DND-41 (cell line): ENCODE data around the gene GLRX2.

Experiments
- ATAC-seq: fragments of 200-7000 bp; cut with Tn5 transposase; 3 replicates; pipeline ENCODE4 v1.9.1; 2021; ENCODE audit warnings: low read depth; ENCODE audit not compliant: insufficient read depth
- DNase-seq: peaks from one replicate; pipeline ENCODE4 v3.0.0-alpha.2; 2020
- H2AFZ ChIP-seq: 2 replicates; pipeline ENCODE4 v1.6.0; 2012; ENCODE audit warnings: low read depth, low read length
- H3K27ac ChIP-seq: 2 replicates; pipeline ENCODE4 v1.5.1; 2012; ENCODE audit warnings: low read length, inconsistent platforms
- H3K27me3 ChIP-seq: fragments of 200-600 bp; sonication (generic); 2 replicates; pipeline ENCODE4 v1.6.0; 2012; ENCODE audit warnings: low read length, mild to moderate bottlenecking, inconsistent platforms; ENCODE audit not compliant: insufficient read depth, poor library complexity
- H3K36me3 ChIP-seq: 2 replicates; pipeline ENCODE4 v1.5.1; 2012; ENCODE audit warnings: low read length, inconsistent platforms; ENCODE audit not compliant: insufficient read depth
- H3K4me1 ChIP-seq: 2 replicates; pipeline ENCODE4 v1.5.1; 2012; ENCODE audit warnings: mild to moderate bottlenecking, low read length; ENCODE audit not compliant: insufficient read depth
- H3K4me2 ChIP-seq: 2 replicates; pipeline ENCODE4 v1.6.0; 2012; ENCODE audit warnings: mild to moderate bottlenecking, moderate library complexity, low read length, inconsistent platforms; ENCODE audit not compliant: insufficient read depth
- H3K4me3 ChIP-seq, 2 experiments: fragments of 200-600 bp in 1 of 2; shearing (Covaris generic) in 1 of 2; 2 replicates each; pipeline ENCODE4 v1.5.1; 2012 to 2016; ENCODE audit warnings: inconsistent platforms in 2 of 2, low read length in 2 of 2, mild to moderate bottlenecking in 2 of 2, low read depth in 1 of 2, moderate library complexity in 1 of 2
- H3K79me2 ChIP-seq: 2 replicates; pipeline ENCODE4 v1.6.0; 2012; ENCODE audit warnings: low read length, inconsistent platforms; ENCODE audit not compliant: insufficient read depth
- H3K9ac ChIP-seq: 2 replicates; pipeline ENCODE4 v1.6.0; 2012; ENCODE audit warnings: low read depth, mild to moderate bottlenecking, inconsistent platforms, low read length, moderate library complexity
- H3K9me3 ChIP-seq: 2 replicates; pipeline ENCODE4 v1.5.1; 2012; ENCODE audit warnings: low read length, moderate library complexity, mild to moderate bottlenecking, inconsistent platforms; ENCODE audit not compliant: insufficient read depth, severe bottlenecking
- H4K20me1 ChIP-seq: 2 replicates; pipeline ENCODE4 v1.6.0; 2012; ENCODE audit warnings: low read length; ENCODE audit not compliant: insufficient read depth
- EZH2 ChIP-seq: IDR thresholded peaks from 3 replicates; pipeline ENCODE4 v1.6.1; 2012; ENCODE audit warnings: borderline replicate concordance, low read depth, mild to moderate bottlenecking, moderate library complexity, low read length, inconsistent platforms; ENCODE audit not compliant: severe bottlenecking
- TF ChIP-seq, protein P1 (sequence below): IDR thresholded peaks from 2 replicates; pipeline ENCODE4 v1.5.1; 2012; ENCODE audit warnings: borderline replicate concordance, low read length, moderate library complexity, mild to moderate bottlenecking; ENCODE audit not compliant: poor library complexity, severe bottlenecking; ENCODE audit errors: extremely low read depth

The GLRX2 gene

GRCh38 chr1:193060115-193060403 lies 45.2 kb downstream of the GLRX2 start:
- H3K9ac ChIP-seq = peak overlapping the region; percentile 87
- H3K27ac ChIP-seq = peak overlapping the region; percentile 88
- peak overlapping the region; percentile 73 for H3K4me2 ChIP-seq
- ATAC-seq (no peak), DNase-seq (no peak)
- peaks cover 3% of the 10 kb centered on the region; the same call in 1 of the 2 replicates for H3K36me3 ChIP-seq
- H3K9me3 ChIP-seq = no peaks in the 10 kb centered on the region
- H4K20me1 ChIP-seq = peaks cover 29% of the 10 kb centered on the region; the same call in 1 of the 2 replicates
- TF ChIP-seq, protein P1, sequence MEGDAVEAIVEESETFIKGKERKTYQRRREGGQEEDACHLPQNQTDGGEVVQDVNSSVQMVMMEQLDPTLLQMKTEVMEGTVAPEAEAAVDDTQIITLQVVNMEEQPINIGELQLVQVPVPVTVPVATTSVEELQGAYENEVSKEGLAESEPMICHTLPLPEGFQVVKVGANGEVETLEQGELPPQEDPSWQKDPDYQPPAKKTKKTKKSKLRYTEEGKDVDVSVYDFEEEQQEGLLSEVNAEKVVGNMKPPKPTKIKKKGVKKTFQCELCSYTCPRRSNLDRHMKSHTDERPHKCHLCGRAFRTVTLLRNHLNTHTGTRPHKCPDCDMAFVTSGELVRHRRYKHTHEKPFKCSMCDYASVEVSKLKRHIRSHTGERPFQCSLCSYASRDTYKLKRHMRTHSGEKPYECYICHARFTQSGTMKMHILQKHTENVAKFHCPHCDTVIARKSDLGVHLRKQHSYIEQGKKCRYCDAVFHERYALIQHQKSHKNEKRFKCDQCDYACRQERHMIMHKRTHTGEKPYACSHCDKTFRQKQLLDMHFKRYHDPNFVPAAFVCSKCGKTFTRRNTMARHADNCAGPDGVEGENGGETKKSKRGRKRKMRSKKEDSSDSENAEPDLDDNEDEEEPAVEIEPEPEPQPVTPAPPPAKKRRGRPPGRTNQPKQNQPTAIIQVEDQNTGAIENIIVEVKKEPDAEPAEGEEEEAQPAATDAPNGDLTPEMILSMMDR = no peak
- no peak for TF ChIP-seq EZH2
- peaks cover 47% of the 10 kb centered on the region for H3K4me1 ChIP-seq
- peaks cover 98% of the 10 kb centered on the region for H3K79me2 ChIP-seq
- H2AFZ ChIP-seq = peak overlapping the region; percentile 95
- no peaks in the 10 kb centered on the region for H3K27me3 ChIP-seq
- peak overlapping the region; percentile 73 to 93 for H3K4me3 ChIP-seq

GRCh38 chr1:193059282-193060114 lies 45.7 kb downstream of the GLRX2 start, which contains the start of the genes RO60 and UCHL5:
RO60 (plus strand) TSS chr1:193059612; CDS start chr1:193069055, 9,443 bp downstream.
UCHL5 (minus strand) TSS chr1:193059360; CDS start chr1:193059260, 100 bp downstream.
- TF ChIP-seq, protein P1 = peak; percentile 40
- no peak for TF ChIP-seq EZH2
- Histone ChIP-seq H3K79me2 (peaks cover 98% of the 10 kb centered on the region), H3K4me2 (peak within 1 kb of the TSS; percentile 76), H3K27ac (peak within 1 kb of the TSS; percentile 88), H2AFZ (peak within 1 kb of the TSS; percentile 95), H3K4me1 (peaks cover 49% of the 10 kb centered on the region), H4K20me1 (peaks cover 34% of the 10 kb centered on the region; the same call in 1 of the 2 replicates), H3K27me3 (no peaks in the 10 kb centered on the region), H3K36me3 (peaks cover 8% of the 10 kb centered on the region), H3K4me3 (peak within 1 kb of the TSS; percentile 73 to 93), H3K9ac (peak within 1 kb of the TSS; percentile 87), H3K9me3 (no peaks in the 10 kb centered on the region)
- ATAC-seq = peak; percentile 94
- peak; percentile 98 for DNase-seq

- ATAC-seq (peak; percentile 41), DNase-seq (peak; percentile 66)
- H3K4me2 ChIP-seq = peak overlapping the region; percentile 76
- peak overlapping the region; percentile 87 for H3K9ac ChIP-seq
- H3K4me1 ChIP-seq = peaks cover 47% of the 10 kb centered on the region
- H3K79me2 ChIP-seq = peaks cover 98% of the 10 kb centered on the region
- H3K36me3 ChIP-seq = peaks cover 7% of the 10 kb centered on the region
- H3K4me3 ChIP-seq = peak overlapping the region; percentile 55 to 93; a peak in 3 of 4 replicates
- H3K9me3 ChIP-seq = no peaks in the 10 kb centered on the region
- H3K27me3 ChIP-seq = no peaks in the 10 kb centered on the region
- no peak for TF ChIP-seq EZH2
- TF ChIP-seq, protein P1 = no peak
- peak overlapping the region; percentile 78 for H2AFZ ChIP-seq
- peak overlapping the region; percentile 83 for H3K27ac ChIP-seq
- H4K20me1 ChIP-seq = peaks cover 31% of the 10 kb centered on the region; the same call in 1 of the 2 replicates
Observed at GRCh38 chr1:193058529-193059281, 46.5 kb downstream of the GLRX2 start.
